Suprapubic skin (tissue), 4 donors: ENCODE measurements around the gene PEPD. TPM values are rescaled to one million over a fixed set of nuclear protein-coding genes. Genes with fewer than 3 reads are reported as not detected.
A peak's percentile ranks its signal among the peaks of the same experiment; 100 is the strongest.

Experiments
- DNase-seq, 2 donors: peaks; one replicate each; pipeline ENCODE4 v3.0.0-alpha.2; 2019; ENCODE audit warnings: low spot score in 2 of 2
- H3K27ac ChIP-seq: fragments of 200-600 bp; sonication (generic); one replicate; pipeline ENCODE4 v1.5.1; 2019
- H3K27me3 ChIP-seq: fragments of 200-600 bp; sonication (generic); one replicate; pipeline ENCODE4 v1.5.1; 2019
- H3K36me3 ChIP-seq: fragments of 200-600 bp; sonication (generic); one replicate; pipeline ENCODE4 v1.5.1; 2019
- H3K4me1 ChIP-seq: fragments of 200-600 bp; sonication (generic); one replicate; pipeline ENCODE4 v1.5.1; 2019
- H3K4me3 ChIP-seq: fragments of 200-600 bp; sonication (generic); one replicate; pipeline ENCODE4 v1.5.1; 2019; ENCODE audit warnings: mild to moderate bottlenecking
- H3K9me3 ChIP-seq: fragments of 200-600 bp; sonication (generic); one replicate; pipeline ENCODE4 v1.5.1; 2019
- CTCF ChIP-seq, 2 donors: fragments of 200-600 bp in 1 of 2; fragments of 450-650 bp in 1 of 2; sonication (generic) in 1 of 2; IDR thresholded peaks; one replicate each; pipeline ENCODE4 v1.5.1; 2016 to 2019; ENCODE audit warnings: antibody characterized with exemption in 2 of 2, mild to moderate bottlenecking in 1 of 2, moderate library complexity in 1 of 2
- EP300 ChIP-seq: sonication (generic); formaldehyde crosslinking; IDR thresholded peaks from one replicate; pipeline ENCODE4 v1.6.1; 2017; ENCODE audit warnings: antibody characterized with exemption
- POLR2A ChIP-seq, 2 donors: fragments of 450-650 bp; IDR thresholded peaks; one replicate each; pipeline ENCODE4 v1.6.1; 2017; ENCODE audit warnings: antibody characterized with exemption in 2 of 2, mild to moderate bottlenecking in 2 of 2, moderate library complexity in 2 of 2
- POLR2AphosphoS5 ChIP-seq, 3 donors: sonication (generic); formaldehyde crosslinking; IDR thresholded peaks; one replicate each; pipeline ENCODE4 v1.6.1; 2017; ENCODE audit warnings: antibody characterized with exemption in 3 of 3
- WGBS: methylation state at CpG from one replicate; pipeline ENCODE4 v1.1.5; 2018; 5-methylcytosine and 5-hydroxymethylcytosine counted together
- total RNA-seq, 4 donors: library from RNA; depleted of rRNA; stranded (reverse); fragments of >200 nt; gene quantifications; one replicate each; pipeline ENCODE4 v1.1.0, GENCODE V29; 2016

PEPD gene
- total RNA-seq, 4 donors from 2014 or later: 35.2 to 73.8 (median 55.9) TPM

DNA sequence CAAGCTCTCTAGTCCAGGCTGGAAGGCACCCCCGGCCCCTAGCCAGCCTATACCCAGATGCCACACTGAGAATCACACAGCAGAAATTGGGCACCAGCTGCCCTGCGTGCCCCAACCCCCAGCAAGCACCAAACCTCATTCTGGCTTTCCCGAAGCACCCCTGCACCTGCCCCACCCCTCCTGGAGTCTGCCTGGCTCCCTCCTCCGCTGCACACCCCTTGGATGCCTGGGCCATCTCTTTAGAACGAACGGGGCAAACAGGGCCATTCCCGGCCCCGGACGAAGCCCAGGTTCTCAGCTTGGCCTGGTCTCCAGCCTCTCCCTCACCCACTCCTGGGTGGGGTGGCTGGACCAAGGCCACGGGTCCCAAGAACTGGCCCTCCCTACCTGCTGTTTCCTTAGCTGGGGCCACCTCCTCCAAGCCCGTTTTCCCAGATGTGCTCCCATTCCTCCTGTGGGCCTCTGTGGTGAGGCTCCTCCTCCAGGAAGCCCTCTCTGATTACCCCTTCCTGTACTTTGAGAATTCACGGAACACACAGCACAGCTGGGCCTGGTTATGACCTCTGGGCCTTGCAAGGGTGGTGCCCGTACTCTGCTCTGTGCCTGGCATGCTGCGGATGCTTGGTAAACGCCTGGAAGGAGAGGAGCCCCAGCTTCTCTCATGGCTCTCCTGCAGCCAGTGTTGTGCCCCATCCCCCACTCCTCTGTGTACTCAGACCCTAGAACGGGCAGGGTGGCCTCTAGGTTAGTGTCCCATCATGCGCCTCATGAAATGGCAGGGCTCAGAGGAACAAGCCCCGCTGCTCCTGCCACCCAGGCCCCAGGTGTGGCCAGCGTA, 126.6 kb downstream of the PEPD start:
- Histone ChIP-seq H3K4me3 (no peak overlapping the region), H3K27me3 (no peaks in the 10 kb centered on the region), H3K9me3 (no peaks in the 10 kb centered on the region), H3K36me3 (no peaks in the 10 kb centered on the region), H3K4me1 (peaks cover 65% of the 10 kb centered on the region), H3K27ac (no peak overlapping the region)
- peak in 1 of 2 donors; percentile 67 for DNase-seq
- TF ChIP-seq CTCF (IDR thresholded peaks at IDR 0.05) (no peak), POLR2A (IDR thresholded peaks at IDR 0.05) (no peak), POLR2AphosphoS5 (IDR thresholded peaks at IDR 0.05) (no peak), EP300 (no peak)
- 59% methylated on average over 12 of the region's 19 CpGs for WGBS

DNA sequence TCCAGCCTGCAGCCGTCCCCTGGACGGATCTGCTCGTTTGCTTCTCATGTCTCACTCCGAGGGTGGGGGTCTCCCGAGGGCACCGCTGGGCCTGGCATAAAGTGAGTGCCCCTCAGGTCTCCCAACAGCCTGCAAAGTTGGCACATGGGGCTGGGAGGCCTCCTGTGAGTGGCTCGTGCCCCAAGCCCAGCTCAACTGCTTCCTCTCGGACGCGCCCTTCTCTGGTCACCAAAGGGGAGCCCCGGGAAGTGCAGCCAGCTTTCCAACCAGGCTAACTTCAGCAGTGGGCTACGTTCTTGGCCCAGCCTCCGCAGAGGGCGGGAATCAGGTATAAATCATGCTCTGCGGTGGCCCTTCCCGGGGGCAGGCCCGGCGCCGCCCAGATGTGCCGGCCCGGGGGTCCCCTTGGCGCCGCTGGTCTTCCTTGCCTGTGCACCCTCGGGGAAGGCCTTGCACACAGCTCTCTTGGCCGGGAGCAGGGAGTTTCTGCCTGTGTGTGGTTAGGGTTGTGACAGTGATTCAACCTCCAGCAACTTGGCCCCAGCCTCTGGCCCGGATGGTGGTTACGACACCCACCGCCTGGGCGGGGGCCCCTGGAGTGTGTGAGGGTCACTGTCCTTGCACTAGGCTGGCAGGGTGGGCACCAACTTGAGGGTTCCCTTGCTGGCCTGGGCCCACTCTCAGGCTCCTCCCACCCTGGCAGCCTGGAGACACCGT, 127.4 kb downstream of the PEPD start:
- peaks cover 72% of the 10 kb centered on the region for H3K4me1 ChIP-seq
- 49% methylated on average over 13 of the region's 30 CpGs for WGBS
- no peak overlapping the region for H3K27ac ChIP-seq
- H3K4me3 ChIP-seq: no peak overlapping the region
- DNase-seq: peak in 1 of 2 donors; percentile 86
- TF ChIP-seq EP300 (no peak), POLR2AphosphoS5 (IDR thresholded peaks at IDR 0.05) (peak in 1 of 3 donors; percentile 56), CTCF (IDR thresholded peaks at IDR 0.05) (no peak)
- no peaks in the 10 kb centered on the region for H3K27me3 ChIP-seq
- H3K9me3 ChIP-seq: no peaks in the 10 kb centered on the region
- H3K36me3 ChIP-seq: no peaks in the 10 kb centered on the region

- no peaks in the 10 kb centered on the region for H3K9me3 ChIP-seq
- no peak for TF ChIP-seq CTCF (IDR thresholded peaks at IDR 0.05)
- TF ChIP-seq POLR2A (IDR thresholded peaks at IDR 0.05): no peak
- TF ChIP-seq POLR2AphosphoS5 (IDR thresholded peaks at IDR 0.05): no peak
- TF ChIP-seq EP300: no peak
- no peak overlapping the region for H3K4me3 ChIP-seq
- DNase-seq: peak in 1 of 2 donors; percentile 64
- WGBS: 82% methylated on average over 17 of the region's 21 CpGs
- H3K27ac ChIP-seq: no peak overlapping the region
- H3K27me3 ChIP-seq: no peaks in the 10 kb centered on the region
- no peaks in the 10 kb centered on the region for H3K36me3 ChIP-seq
- peaks cover 80% of the 10 kb centered on the region for H3K4me1 ChIP-seq
Measured at GRCh38 chr19:33393286-33394005, 128.1 kb downstream of the PEPD start.

GRCh38 chr19:33392341-33393285, 129.0 kb downstream of the PEPD start:
- DNase-seq: peak in 1 of 2 donors; percentile 65
- Histone ChIP-seq H3K27me3 (no peaks in the 10 kb centered on the region), H3K9me3 (no peaks in the 10 kb centered on the region), H3K4me3 (no peak overlapping the region), H3K36me3 (peaks cover 3% of the 10 kb centered on the region), H3K4me1 (peaks cover 88% of the 10 kb centered on the region), H3K27ac (no peak overlapping the region)
- TF ChIP-seq POLR2AphosphoS5 (IDR thresholded peaks at IDR 0.05) (no peak), POLR2A (IDR thresholded peaks at IDR 0.05) (no peak)
- 71% methylated on average over 9 of the region's 39 CpGs for WGBS
